SK-N-SH treated with all-trans-retinoic acid at 6 μM for 48 hours (cell line): Measurements from ENCODE around the gene INO80C.

ENCODE experiments used
- ATAC-seq: fragments of 200-7000 bp; cut with Tn5 transposase; 3 replicates; pipeline ENCODE4 v1.9.1; 2020; ENCODE audit warnings: mild to moderate bottlenecking, moderate library complexity
- ARNTL ChIP-seq: fragments of 450-650 bp; formaldehyde crosslinking; IDR thresholded peaks from 2 replicates; pipeline ENCODE4 v1.5.0; 2020; ENCODE audit warnings: low read depth, mild to moderate bottlenecking, moderate library complexity, borderline replicate concordance
- BACH2 ChIP-seq: fragments of 250-450 bp; sonication (Bioruptor Pico); IDR thresholded peaks from 2 replicates; pipeline ENCODE4 v1.9.0; 2021; ENCODE audit warnings: mild to moderate bottlenecking, borderline replicate concordance
- CSDC2 ChIP-seq: fragments of 250-450 bp; sonication (Bioruptor Pico); IDR thresholded peaks from 2 replicates; pipeline ENCODE4 v1.5.0; 2020; ENCODE audit warnings: mild to moderate bottlenecking, moderate library complexity
- GLIS3 ChIP-seq: fragments of 250-450 bp; sonication (Bioruptor Pico); IDR thresholded peaks from 2 replicates; pipeline ENCODE4 v1.5.0; 2020; ENCODE audit warnings: mild to moderate bottlenecking, moderate library complexity
- ISL1 ChIP-seq: fragments of 250-450 bp; sonication (Bioruptor Pico); IDR thresholded peaks from 2 replicates; pipeline ENCODE4 v2.1.2; 2022; ENCODE audit warnings: mild to moderate bottlenecking, moderate library complexity
- OSR1 ChIP-seq: fragments of 250-450 bp; sonication (Bioruptor Pico); IDR thresholded peaks from 2 replicates; pipeline ENCODE4 v1.8.0; 2022; ENCODE audit warnings: moderate library complexity, mild to moderate bottlenecking, inconsistent platforms
- PPARA ChIP-seq: fragments of 250-450 bp; sonication (Bioruptor Pico); IDR thresholded peaks from 2 replicates; pipeline ENCODE4 v1.5.0; 2020; ENCODE audit warnings: mild to moderate bottlenecking, borderline replicate concordance
- RARB ChIP-seq: fragments of 250-450 bp; sonication (Bioruptor Pico); IDR thresholded peaks from 2 replicates; pipeline ENCODE4 v1.8.0; 2021; ENCODE audit warnings: mild to moderate bottlenecking, moderate library complexity
- SNAI2 ChIP-seq: fragments of 250-450 bp; sonication (Bioruptor Pico); IDR thresholded peaks from 2 replicates; pipeline ENCODE4 v1.5.0; 2020; ENCODE audit warnings: mild to moderate bottlenecking, moderate library complexity
- TCF4 ChIP-seq: fragments of 250-450 bp; sonication (Bioruptor Pico); IDR thresholded peaks from 2 replicates; pipeline ENCODE4 v1.8.0; 2021; ENCODE audit warnings: mild to moderate bottlenecking, moderate library complexity, borderline replicate concordance
- TOX ChIP-seq: fragments of 250-450 bp; sonication (Bioruptor Pico); IDR thresholded peaks from 2 replicates; pipeline ENCODE4 v1.8.0; 2021; ENCODE audit warnings: mild to moderate bottlenecking, moderate library complexity, borderline replicate concordance
- ZC3H10 ChIP-seq: fragments of 250-450 bp; sonication (Bioruptor Pico); IDR thresholded peaks from 2 replicates; pipeline ENCODE4 v1.5.1; 2021; ENCODE audit warnings: mild to moderate bottlenecking, moderate library complexity
- ZFP3 ChIP-seq: fragments of 250-450 bp; sonication (Bioruptor Pico); IDR thresholded peaks from 2 replicates; pipeline ENCODE4 v1.5.0; 2020; ENCODE audit warnings: mild to moderate bottlenecking, moderate library complexity
- ZFP30 ChIP-seq: fragments of 450-650 bp; formaldehyde crosslinking; IDR thresholded peaks from 2 replicates; pipeline ENCODE4 v1.5.0; 2022; ENCODE audit warnings: mild to moderate bottlenecking, moderate library complexity
- ZNF565 ChIP-seq: fragments of 450-650 bp; formaldehyde crosslinking; conservative IDR thresholded peaks from 2 replicates; pipeline ENCODE4 v1.5.0; 2020; ENCODE audit warnings: low read depth, mild to moderate bottlenecking, moderate library complexity
- ZNF70 ChIP-seq: fragments of 450-650 bp; formaldehyde crosslinking; IDR thresholded peaks from 2 replicates; pipeline ENCODE4 v1.5.0; 2020; ENCODE audit warnings: mild to moderate bottlenecking, moderate library complexity
- ZNF8 ChIP-seq: fragments of 450-650 bp; formaldehyde crosslinking; IDR thresholded peaks from 2 replicates; pipeline ENCODE4 v1.5.0; 2020; ENCODE audit warnings: mild to moderate bottlenecking, moderate library complexity
- TF ChIP-seq, protein P1 (sequence below): fragments of 250-450 bp; sonication (Bioruptor Pico); IDR thresholded peaks from 2 replicates; pipeline ENCODE4 v1.5.1; 2021; ENCODE audit warnings: mild to moderate bottlenecking, moderate library complexity
- TF ChIP-seq, protein P2 (sequence below): fragments of 250-450 bp; sonication (Bioruptor Pico); IDR thresholded peaks from 2 replicates; pipeline ENCODE4 v1.5.0; 2020; ENCODE audit warnings: mild to moderate bottlenecking, moderate library complexity
- TF ChIP-seq, protein P3 (sequence below): fragments of 250-450 bp; sonication (Bioruptor Pico); IDR thresholded peaks from 2 replicates; pipeline ENCODE4 v1.8.0; 2020; ENCODE audit warnings: mild to moderate bottlenecking, moderate library complexity, borderline replicate concordance
- TF ChIP-seq, protein P4 (sequence below): fragments of 250-450 bp; sonication (Bioruptor Pico); IDR thresholded peaks from 2 replicates; pipeline ENCODE4 v1.5.1; 2020; ENCODE audit warnings: low read depth, mild to moderate bottlenecking, moderate library complexity
- TF ChIP-seq, protein P5 (sequence below): fragments of 250-450 bp; sonication (Bioruptor Pico); IDR thresholded peaks from 2 replicates; pipeline ENCODE4 v1.8.0; 2021; ENCODE audit warnings: low read depth, mild to moderate bottlenecking, moderate library complexity, borderline replicate concordance

Gene INO80C

DNA sequence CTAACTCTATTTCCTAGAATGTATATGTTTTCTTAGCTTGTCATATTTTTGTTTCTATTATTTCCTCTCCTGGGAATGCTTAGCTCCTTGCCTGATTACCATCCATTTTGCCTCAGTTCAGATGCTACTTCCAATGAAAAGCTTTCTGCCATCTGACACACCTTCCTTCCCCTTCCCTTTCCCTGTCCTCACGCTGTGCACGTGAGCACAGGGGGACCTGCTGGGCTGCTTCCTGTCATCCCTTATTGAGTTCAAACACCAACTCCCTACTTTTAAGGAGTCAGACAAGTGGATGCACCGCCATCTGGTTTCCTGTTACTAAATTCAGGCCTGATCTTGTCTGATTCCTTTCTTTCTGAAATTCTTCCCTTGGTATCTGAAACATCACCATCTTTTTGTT, 2.4 kb upstream of the INO80C start:
- no peak for TF ChIP-seq OSR1
- TF ChIP-seq, protein P1, sequence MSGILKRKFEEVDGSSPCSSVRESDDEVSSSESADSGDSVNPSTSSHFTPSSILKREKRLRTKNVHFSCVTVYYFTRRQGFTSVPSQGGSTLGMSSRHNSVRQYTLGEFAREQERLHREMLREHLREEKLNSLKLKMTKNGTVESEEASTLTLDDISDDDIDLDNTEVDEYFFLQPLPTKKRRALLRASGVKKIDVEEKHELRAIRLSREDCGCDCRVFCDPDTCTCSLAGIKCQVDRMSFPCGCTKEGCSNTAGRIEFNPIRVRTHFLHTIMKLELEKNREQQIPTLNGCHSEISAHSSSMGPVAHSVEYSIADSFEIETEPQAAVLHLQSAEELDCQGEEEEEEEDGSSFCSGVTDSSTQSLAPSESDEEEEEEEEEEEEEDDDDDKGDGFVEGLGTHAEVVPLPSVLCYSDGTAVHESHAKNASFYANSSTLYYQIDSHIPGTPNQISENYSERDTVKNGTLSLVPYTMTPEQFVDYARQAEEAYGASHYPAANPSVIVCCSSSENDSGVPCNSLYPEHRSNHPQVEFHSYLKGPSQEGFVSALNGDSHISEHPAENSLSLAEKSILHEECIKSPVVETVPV (CRISPR knock-in tag), result no peak
- no peak for TF ChIP-seq ARNTL (CRISPR knock-in tag)
- TF ChIP-seq ZFP3 (CRISPR knock-in tag), result no peak
- TF ChIP-seq, protein P2, sequence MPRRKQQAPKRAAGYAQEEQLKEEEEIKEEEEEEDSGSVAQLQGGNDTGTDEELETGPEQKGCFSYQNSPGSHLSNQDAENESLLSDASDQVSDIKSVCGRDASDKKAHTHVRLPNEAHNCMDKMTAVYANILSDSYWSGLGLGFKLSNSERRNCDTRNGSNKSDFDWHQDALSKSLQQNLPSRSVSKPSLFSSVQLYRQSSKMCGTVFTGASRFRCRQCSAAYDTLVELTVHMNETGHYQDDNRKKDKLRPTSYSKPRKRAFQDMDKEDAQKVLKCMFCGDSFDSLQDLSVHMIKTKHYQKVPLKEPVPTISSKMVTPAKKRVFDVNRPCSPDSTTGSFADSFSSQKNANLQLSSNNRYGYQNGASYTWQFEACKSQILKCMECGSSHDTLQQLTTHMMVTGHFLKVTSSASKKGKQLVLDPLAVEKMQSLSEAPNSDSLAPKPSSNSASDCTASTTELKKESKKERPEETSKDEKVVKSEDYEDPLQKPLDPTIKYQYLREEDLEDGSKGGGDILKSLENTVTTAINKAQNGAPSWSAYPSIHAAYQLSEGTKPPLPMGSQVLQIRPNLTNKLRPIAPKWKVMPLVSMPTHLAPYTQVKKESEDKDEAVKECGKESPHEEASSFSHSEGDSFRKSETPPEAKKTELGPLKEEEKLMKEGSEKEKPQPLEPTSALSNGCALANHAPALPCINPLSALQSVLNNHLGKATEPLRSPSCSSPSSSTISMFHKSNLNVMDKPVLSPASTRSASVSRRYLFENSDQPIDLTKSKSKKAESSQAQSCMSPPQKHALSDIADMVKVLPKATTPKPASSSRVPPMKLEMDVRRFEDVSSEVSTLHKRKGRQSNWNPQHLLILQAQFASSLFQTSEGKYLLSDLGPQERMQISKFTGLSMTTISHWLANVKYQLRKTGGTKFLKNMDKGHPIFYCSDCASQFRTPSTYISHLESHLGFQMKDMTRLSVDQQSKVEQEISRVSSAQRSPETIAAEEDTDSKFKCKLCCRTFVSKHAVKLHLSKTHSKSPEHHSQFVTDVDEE, result no peak
- TF ChIP-seq GLIS3 (CRISPR knock-in tag), result no peak
- TF ChIP-seq, protein P3, sequence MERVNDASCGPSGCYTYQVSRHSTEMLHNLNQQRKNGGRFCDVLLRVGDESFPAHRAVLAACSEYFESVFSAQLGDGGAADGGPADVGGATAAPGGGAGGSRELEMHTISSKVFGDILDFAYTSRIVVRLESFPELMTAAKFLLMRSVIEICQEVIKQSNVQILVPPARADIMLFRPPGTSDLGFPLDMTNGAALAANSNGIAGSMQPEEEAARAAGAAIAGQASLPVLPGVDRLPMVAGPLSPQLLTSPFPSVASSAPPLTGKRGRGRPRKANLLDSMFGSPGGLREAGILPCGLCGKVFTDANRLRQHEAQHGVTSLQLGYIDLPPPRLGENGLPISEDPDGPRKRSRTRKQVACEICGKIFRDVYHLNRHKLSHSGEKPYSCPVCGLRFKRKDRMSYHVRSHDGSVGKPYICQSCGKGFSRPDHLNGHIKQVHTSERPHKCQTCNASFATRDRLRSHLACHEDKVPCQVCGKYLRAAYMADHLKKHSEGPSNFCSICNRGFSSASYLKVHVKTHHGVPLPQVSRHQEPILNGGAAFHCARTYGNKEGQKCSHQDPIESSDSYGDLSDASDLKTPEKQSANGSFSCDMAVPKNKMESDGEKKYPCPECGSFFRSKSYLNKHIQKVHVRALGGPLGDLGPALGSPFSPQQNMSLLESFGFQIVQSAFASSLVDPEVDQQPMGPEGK (CRISPR knock-in tag), result no peak
- no peak for TF ChIP-seq ZC3H10 (CRISPR knock-in tag)
- TF ChIP-seq CSDC2 (CRISPR knock-in tag), result no peak
- TF ChIP-seq ZNF70 (CRISPR knock-in tag), result no peak
- TF ChIP-seq, protein P4, sequence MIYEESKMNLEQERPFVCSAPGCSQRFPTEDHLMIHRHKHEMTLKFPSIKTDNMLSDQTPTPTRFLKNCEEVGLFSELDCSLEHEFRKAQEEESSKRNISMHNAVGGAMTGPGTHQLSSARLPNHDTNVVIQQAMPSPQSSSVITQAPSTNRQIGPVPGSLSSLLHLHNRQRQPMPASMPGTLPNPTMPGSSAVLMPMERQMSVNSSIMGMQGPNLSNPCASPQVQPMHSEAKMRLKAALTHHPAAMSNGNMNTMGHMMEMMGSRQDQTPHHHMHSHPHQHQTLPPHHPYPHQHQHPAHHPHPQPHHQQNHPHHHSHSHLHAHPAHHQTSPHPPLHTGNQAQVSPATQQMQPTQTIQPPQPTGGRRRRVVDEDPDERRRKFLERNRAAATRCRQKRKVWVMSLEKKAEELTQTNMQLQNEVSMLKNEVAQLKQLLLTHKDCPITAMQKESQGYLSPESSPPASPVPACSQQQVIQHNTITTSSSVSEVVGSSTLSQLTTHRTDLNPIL (CRISPR knock-in tag), result no peak
- TF ChIP-seq, protein P5, sequence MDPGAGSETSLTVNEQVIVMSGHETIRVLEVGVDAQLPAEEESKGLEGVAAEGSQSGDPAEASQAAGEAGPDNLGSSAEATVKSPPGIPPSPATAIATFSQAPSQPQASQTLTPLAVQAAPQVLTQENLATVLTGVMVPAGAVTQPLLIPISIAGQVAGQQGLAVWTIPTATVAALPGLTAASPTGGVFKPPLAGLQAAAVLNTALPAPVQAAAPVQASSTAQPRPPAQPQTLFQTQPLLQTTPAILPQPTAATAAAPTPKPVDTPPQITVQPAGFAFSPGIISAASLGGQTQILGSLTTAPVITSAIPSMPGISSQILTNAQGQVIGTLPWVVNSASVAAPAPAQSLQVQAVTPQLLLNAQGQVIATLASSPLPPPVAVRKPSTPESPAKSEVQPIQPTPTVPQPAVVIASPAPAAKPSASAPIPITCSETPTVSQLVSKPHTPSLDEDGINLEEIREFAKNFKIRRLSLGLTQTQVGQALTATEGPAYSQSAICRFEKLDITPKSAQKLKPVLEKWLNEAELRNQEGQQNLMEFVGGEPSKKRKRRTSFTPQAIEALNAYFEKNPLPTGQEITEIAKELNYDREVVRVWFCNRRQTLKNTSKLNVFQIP (CRISPR knock-in tag), result no peak
- no peak for TF ChIP-seq TOX (CRISPR knock-in tag)
- no peak for TF ChIP-seq TCF4 (CRISPR knock-in tag)
- no peak for TF ChIP-seq PPARA
- no peak for TF ChIP-seq ZFP30
- TF ChIP-seq SNAI2 (CRISPR knock-in tag), result no peak
- no peak for TF ChIP-seq RARB (CRISPR knock-in tag)
- no peak for TF ChIP-seq BACH2 (CRISPR knock-in tag)

DNA sequence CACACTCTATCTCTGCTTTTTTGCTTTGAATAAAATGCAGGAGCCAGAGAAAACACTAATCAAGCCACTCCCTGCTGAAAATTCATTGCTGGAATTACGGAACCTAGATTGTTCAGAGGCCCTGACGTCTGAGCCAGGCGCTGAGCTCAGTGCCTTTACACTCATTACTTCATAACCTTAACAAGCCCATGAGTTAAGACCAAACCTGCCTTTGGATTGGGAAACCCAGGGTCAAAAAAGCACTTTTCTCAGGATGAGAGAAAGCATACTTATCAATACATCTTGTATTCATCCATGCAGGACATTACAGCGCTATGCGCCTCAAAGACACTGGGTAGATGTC, 762 bp downstream of the INO80C start:
- TF ChIP-seq GLIS3 (CRISPR knock-in tag) (no peak), ZNF565 (CRISPR knock-in tag) (no peak), ZC3H10 (CRISPR knock-in tag) (no peak), SNAI2 (CRISPR knock-in tag) (no peak), ARNTL (CRISPR knock-in tag) (no peak), ZNF8 (CRISPR knock-in tag) (no peak), TOX (CRISPR knock-in tag) (no peak), PPARA (no peak), ISL1 (CRISPR knock-in tag) (no peak)
- TF ChIP-seq, protein P2, result no peak
- TF ChIP-seq, protein P3 (CRISPR knock-in tag), result no peak
- peak; percentile 61 for ATAC-seq

More for the DNA sequence above, 2.4 kb upstream of the INO80C start:
- ATAC-seq, result no peak
